ENCODE data around the gene USH1C. TPM values are rescaled to one million over a fixed set of nuclear protein-coding genes. Genes with fewer than 3 reads are reported as not detected.

Gene USH1C
- total RNA-seq, 2 donors from 2014 or later = 12.7 to 20.8 TPM

DNA sequence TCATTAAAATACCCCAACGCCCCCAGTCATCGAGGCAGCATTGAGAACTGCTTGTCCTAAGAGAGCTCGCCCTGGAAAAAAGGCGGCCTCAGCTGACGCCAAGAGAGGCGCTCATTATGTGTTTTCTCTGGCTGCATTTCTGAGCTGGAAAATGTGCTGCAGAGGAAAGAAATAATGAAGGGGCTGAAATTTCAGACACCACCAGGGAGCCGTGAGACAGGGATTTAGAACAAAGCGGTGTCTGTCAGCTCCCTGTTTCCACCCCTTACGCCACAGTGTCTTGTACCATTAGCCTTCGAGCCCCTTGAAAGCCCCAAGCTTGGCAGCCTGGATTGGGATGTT is 14.4 kb downstream of the USH1C start:
- ATAC-seq (no peak), DNase-seq (no peak)
- Histone ChIP-seq H3K36me3 (replicated peaks in 1 of 2; ENCODE audit: insufficient read depth in 1 of 2, low read depth in 2 of 2) (no peaks in the 10 kb centered on the region), H3K4me1 (no peaks in the 10 kb centered on the region), H3K27me3 (no peaks in the 10 kb centered on the region), H3K27ac (no peak overlapping the region), H3K9me3 (no peaks in the 10 kb centered on the region), H3K4me3 (no peak overlapping the region)
- WGBS, 2 donors = 75 to 85% methylated on average over 10 of the region's 10 CpGs
- intact Hi-C loops (cut with DNase I) = no loop called here
- TF ChIP-seq POLR2A (IDR thresholded peaks at IDR 0.05) = no peak
- no peak for TF ChIP-seq CTCF (IDR thresholded peaks at IDR 0.05)

GRCh38 chr11:17528906-17529843 is 15.0 kb downstream of the USH1C start:
- Histone ChIP-seq H3K36me3 (replicated peaks in 1 of 2; ENCODE audit: insufficient read depth in 1 of 2, low read depth in 2 of 2) (no peaks in the 10 kb centered on the region), H3K4me1 (no peaks in the 10 kb centered on the region), H3K27ac (no peak overlapping the region), H3K9me3 (no peaks in the 10 kb centered on the region), H3K27me3 (no peaks in the 10 kb centered on the region), H3K4me3 (no peak overlapping the region)
- no peak for ATAC-seq
- DNase-seq = no peak
- intact Hi-C loops (cut with DNase I) = no loop called here
- 67 to 73% methylated on average over 14 of the region's 14 CpGs for WGBS, 2 donors
- TF ChIP-seq CTCF (IDR thresholded peaks at IDR 0.05) = no peak
- TF ChIP-seq POLR2A (IDR thresholded peaks at IDR 0.05) = no peak

DNA sequence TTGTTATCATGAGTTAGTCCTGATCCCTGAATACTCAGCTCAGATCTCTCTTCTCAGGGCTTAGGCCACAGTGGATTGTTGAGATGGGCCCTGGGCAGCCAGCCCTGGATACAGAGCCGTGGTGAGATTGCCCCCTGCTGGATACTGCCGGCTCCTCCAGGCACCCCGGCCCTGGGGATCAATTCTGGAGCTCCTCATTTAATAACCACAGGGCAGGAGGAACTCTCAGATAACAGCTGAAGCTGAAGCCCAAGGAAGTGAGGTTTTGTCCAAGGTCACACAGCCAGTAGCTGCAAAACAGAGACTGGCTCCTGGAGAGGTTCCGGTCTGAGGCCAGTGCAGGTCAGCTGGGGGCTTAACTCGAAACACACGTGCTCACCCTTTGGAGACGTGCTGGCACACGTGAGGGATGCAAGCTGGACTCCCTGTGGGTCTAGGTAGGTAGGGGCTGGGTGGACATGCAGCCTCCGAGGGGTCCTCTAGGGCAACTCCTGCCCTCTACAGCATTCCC is 16.0 kb downstream of the USH1C start:
- no peak overlapping the region for H3K4me3 ChIP-seq
- peak; percentile 29 to 74 (median 56) for TF ChIP-seq CTCF (IDR thresholded peaks at IDR 0.05)
- TF ChIP-seq POLR2A (IDR thresholded peaks at IDR 0.05) = no peak
- no peaks in the 10 kb centered on the region for H3K9me3 ChIP-seq
- no peaks in the 10 kb centered on the region for H3K36me3 ChIP-seq (replicated peaks in 1 of 2; ENCODE audit: insufficient read depth in 1 of 2, low read depth in 2 of 2)
- ATAC-seq (peak; percentile 82), DNase-seq (peak; percentile 49 to 65 (median 54))
- intact Hi-C loops (cut with DNase I) = no loop called here
- H3K27ac ChIP-seq = no peak overlapping the region
- H3K27me3 ChIP-seq = no peaks in the 10 kb centered on the region
- H3K4me1 ChIP-seq = no peaks in the 10 kb centered on the region
- WGBS, 2 donors = 46 to 55% methylated on average over 9 of the region's 9 CpGs

GRCh38 chr11:17527628-17527995 is 16.6 kb downstream of the USH1C start:
- no peak for TF ChIP-seq POLR2A (IDR thresholded peaks at IDR 0.05)
- no peak for TF ChIP-seq CTCF (IDR thresholded peaks at IDR 0.05)
- WGBS, 2 donors = 54 to 63% methylated on average over 3 of the region's 3 CpGs
- no peak overlapping the region for H3K27ac ChIP-seq
- intact Hi-C loops (cut with DNase I) = no loop called here
- H3K27me3 ChIP-seq = no peaks in the 10 kb centered on the region
- H3K36me3 ChIP-seq (replicated peaks in 1 of 2; ENCODE audit: insufficient read depth in 1 of 2, low read depth in 2 of 2) = no peaks in the 10 kb centered on the region
- H3K9me3 ChIP-seq = no peaks in the 10 kb centered on the region
- H3K4me1 ChIP-seq = no peaks in the 10 kb centered on the region
- no peak for DNase-seq
- H3K4me3 ChIP-seq = no peak overlapping the region
- ATAC-seq = no peak

Measured in body of pancreas (tissue), 4 donors.